22Rv1 (cell line): ENCODE measurements around the gene LY6G5B.

ENCODE experiments used
- H3K27ac ChIP-seq: fragments of 450-650 bp; 2 replicates; pipeline ENCODE4 v1.5.1; 2017
- ZFX ChIP-seq: fragments of 450-650 bp; IDR thresholded peaks from 2 replicates; pipeline ENCODE4 v1.6.1; 2017; ENCODE audit warnings: antibody characterized with exemption, borderline replicate concordance
- TF ChIP-seq, protein P1 (sequence below): fragments of 450-650 bp; IDR thresholded peaks from 2 replicates; pipeline ENCODE4 v1.5.1; 2017; ENCODE audit warnings: mild to moderate bottlenecking

Gene LY6G5B

DNA sequence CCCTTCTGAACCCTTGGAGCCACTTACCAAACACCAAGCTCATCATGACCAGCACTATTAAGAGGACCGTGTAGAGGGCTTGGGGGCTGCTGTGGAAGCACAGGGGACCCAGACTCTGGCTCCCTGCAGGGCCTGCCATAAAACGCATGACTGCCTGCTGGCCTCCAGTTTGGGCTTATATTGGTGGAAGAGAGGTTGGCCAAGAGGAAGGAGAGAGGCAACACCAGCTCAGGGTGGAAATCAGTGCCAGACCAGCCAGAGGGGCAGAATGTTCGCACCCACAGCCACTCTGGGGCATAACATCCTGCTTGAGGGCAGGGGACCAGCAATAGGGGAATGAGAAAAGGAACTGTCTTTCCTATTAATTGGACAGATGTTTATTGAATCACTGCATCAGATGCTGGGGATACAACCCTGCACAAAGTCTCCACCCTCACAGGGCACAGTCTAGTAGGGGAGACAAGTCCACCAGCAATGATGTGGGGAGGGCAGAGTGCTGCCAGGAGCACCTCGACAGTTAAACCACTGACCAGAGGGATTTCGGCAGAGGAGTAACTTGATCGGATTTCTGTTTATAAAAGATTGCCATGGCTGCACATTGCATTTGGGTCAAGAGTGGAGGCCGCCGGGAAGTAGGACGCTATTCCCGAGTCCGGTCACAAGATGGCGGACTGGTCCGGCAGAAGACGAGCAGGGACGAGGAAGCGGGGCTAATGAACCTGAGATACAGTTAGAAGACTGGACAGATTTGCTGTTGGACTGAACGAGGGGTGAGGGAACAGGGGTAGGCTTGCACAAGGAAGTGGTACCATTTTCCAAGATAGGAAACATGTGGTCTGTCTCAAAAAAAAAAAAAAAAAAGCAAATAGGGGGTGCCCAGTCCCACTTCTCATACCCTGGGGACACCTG is 10.7 kb downstream of the LY6G5B start, which contains the start of gene LY6G5C:
Gene LY6G5C, minus strand, starts transcription at position 842 of the 909 bp plus-strand sequence. Its CDS starts 694 bp downstream, at position 148.
- H3K27ac ChIP-seq, result peak within 1 kb of the TSS; percentile 31; the same call in 1 of the 2 replicates
- TF ChIP-seq, protein P1, sequence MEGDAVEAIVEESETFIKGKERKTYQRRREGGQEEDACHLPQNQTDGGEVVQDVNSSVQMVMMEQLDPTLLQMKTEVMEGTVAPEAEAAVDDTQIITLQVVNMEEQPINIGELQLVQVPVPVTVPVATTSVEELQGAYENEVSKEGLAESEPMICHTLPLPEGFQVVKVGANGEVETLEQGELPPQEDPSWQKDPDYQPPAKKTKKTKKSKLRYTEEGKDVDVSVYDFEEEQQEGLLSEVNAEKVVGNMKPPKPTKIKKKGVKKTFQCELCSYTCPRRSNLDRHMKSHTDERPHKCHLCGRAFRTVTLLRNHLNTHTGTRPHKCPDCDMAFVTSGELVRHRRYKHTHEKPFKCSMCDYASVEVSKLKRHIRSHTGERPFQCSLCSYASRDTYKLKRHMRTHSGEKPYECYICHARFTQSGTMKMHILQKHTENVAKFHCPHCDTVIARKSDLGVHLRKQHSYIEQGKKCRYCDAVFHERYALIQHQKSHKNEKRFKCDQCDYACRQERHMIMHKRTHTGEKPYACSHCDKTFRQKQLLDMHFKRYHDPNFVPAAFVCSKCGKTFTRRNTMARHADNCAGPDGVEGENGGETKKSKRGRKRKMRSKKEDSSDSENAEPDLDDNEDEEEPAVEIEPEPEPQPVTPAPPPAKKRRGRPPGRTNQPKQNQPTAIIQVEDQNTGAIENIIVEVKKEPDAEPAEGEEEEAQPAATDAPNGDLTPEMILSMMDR, result peak; percentile 79
- no peak for TF ChIP-seq ZFX

DNA sequence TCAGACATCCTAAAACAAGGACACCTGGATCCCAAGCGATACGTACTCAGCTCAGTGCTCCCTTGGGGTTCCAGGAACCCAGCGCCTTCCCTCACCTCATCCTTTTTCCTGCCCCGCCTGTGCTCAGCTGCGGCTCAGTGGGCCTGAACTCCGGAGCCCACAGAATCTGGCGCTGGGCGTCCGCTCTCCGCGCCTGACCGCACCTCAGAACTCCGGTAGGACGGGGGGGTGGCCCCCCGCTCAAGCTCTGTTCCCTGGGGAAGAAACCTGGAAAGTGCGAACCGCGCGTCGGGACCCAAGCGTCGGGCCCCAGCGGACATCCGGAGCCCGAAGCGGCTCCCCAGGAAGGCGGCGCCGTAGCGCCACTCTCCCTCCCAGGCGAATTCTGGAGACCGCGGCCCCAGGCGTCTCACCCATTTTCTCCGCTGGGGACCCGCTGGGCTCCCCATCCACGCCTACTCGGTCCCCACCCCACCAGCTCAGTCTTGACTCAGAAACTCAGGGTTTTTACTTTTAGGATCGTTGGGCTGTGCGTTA is 11.4 kb downstream of the LY6G5B start:
- no peak for TF ChIP-seq ZFX
- TF ChIP-seq, protein P1, result no peak
- peak overlapping the region; percentile 31; the same call in 1 of the 2 replicates for H3K27ac ChIP-seq

DNA sequence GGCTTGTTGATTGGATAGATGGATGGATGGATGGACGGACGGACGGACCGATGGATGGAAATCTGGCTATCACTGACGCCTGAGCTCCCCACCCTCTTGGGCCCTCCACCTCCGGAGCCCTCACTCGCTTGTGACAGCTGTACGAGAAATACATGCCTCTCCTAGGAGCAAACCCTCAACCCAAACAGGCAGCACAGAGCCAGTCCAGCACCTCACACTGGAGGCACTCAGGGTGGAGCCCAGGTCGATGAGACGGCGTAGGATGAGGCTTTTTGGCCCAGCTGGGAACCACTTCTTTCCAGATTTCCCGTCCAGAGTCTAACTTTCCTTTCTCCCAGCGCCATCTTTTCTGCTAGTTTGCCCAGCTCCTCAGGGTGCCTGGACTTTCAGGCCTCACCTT is 13.8 kb downstream of the LY6G5B start:
- no peak for TF ChIP-seq ZFX
- TF ChIP-seq, protein P1, result no peak
- no peak overlapping the region for H3K27ac ChIP-seq

DNA sequence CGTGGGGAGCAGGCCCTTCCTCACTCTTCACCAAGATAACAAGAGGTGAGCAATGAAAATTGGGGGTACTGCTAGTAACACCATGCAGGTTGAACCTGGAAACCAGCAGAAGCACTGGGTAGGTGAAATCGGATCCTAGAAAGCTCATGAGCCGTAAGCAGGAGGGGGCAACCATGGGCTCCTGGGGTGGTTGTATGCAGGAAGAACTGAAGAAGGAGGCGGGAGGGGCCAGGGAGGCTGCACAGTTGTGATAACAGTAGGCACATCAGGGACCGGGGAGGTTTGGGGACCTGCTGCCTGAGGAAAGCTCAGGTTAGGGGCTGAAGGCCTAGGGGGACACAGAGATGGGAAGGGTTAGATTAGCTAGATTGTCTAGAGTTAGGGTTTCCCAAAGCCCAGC is 16.7 kb downstream of the LY6G5B start:
- no peak overlapping the region for H3K27ac ChIP-seq
- TF ChIP-seq, protein P1, result no peak
- TF ChIP-seq ZFX, result no peak

DNA sequence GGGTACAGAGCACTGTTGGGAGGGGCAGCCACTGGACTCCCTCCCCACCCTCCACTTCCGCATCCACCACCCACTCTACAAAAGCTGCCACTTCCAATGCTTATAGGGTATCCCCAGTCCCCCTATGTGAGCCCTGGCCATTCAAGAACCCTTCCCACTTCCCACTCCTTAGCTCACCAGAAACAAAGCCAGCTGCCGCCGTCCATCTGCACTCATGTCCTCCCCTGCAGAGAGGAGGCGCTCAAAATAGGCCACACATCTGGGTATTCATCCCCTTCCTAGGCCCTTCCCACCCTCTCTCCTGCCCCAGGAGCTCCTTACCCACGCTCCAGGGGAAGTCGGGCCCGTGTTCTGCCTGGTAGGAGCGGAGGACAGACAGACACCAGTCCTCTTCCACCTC is 17.5 kb downstream of the LY6G5B start:
- no peak for TF ChIP-seq ZFX
- TF ChIP-seq, protein P1, result no peak
- H3K27ac ChIP-seq, result no peak overlapping the region

DNA sequence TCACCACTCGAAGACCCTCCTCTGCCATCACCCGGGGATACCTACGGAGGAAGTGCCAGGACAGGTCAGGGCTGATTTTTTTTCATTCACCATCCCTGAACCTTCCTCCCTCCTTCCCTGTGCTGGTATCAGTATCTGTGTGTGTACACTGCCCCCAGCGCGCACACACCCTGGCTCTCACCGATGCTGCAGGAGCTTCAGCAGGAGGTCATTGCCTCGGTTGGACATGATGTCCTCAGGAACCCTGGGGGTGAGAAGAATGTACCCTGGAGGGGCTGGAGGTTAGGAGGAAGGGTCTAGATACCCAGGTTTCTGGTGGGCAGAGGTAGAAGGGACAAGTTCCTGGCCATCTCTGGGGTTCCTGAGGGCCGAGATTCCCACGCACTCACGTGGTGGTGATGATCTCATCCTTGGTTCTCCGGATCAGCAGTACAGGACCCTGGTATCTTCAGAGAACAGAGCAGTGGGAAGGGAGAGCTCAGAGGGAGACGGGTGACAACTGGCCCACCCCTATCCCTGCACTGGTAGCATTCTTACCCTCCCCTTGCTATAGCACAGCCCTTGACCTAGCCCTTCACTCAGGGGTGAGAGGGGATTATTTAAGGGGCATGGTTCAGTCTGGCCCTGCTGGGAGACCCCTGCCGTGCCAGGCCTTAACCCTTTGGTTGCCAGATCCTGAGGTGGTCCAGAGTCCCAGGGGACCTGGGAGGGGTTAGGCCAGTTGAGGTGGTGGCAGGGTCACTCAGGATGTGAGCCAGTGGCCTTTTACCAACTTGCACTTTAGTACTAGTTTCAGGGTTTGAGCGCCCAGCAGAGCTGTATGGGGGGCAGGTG is 18.3 kb downstream of the LY6G5B start:
- no peak overlapping the region for H3K27ac ChIP-seq
- TF ChIP-seq, protein P1, result no peak
- TF ChIP-seq ZFX, result no peak
